ENCODE results near the gene IGSF8.

DNA sequence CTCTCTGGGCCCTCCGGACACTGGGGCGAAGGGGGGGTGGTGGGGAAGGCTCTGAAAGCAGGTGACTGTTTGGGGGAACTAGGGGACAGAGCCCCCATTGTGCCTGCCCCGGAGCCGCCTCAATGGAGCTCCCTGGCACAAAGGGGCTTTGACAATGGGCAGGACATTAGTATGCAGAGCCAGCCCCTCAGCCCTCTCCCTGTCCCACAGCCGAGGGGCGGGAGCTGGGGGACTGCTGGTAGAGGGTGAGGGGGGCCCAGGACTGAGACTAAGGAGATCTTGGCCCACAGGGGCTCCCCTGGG lies 36.2 kb downstream of the IGSF8 start:
- TF ChIP-seq, protein P1, sequence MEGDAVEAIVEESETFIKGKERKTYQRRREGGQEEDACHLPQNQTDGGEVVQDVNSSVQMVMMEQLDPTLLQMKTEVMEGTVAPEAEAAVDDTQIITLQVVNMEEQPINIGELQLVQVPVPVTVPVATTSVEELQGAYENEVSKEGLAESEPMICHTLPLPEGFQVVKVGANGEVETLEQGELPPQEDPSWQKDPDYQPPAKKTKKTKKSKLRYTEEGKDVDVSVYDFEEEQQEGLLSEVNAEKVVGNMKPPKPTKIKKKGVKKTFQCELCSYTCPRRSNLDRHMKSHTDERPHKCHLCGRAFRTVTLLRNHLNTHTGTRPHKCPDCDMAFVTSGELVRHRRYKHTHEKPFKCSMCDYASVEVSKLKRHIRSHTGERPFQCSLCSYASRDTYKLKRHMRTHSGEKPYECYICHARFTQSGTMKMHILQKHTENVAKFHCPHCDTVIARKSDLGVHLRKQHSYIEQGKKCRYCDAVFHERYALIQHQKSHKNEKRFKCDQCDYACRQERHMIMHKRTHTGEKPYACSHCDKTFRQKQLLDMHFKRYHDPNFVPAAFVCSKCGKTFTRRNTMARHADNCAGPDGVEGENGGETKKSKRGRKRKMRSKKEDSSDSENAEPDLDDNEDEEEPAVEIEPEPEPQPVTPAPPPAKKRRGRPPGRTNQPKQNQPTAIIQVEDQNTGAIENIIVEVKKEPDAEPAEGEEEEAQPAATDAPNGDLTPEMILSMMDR (conservative IDR thresholded peaks at IDR 0.05), result no peak
- no peak for TF ChIP-seq ZFX (IDR thresholded peaks at IDR 0.05)

Data from C4-2B (cell line).